ENCODE data around the gene ZNF668. TPM values are rescaled to one million over a fixed set of nuclear protein-coding genes. Genes with fewer than 3 reads are reported as not detected.

Gene ZNF668
- total RNA-seq: 14.4 and 16.1 TPM in 2 replicates

GRCh38 chr16:31073970-31074813 is at the start of gene ZNF668, which contains the start of gene ZNF646:
Gene ZNF668, minus strand, starts transcription at chr16:31074240. Its CDS starts 9,781 bp downstream, at chr16:31064459.
Gene ZNF646, plus strand, starts transcription at chr16:31074422. Its CDS starts 1,903 bp downstream, at chr16:31076325.

GRCh38 chr16:31117384-31118222 is 43.6 kb upstream of the ZNF668 start, which contains the start of gene KAT8:
Gene KAT8, plus strand, starts transcription at chr16:31117664. Its CDS starts 18 bp downstream, at chr16:31117682.

GRCh38 chr16:31108035-31108793 is 34.2 kb upstream of the ZNF668 start, which contains the start of gene BCKDK:
Gene BCKDK, plus strand, starts transcription at chr16:31108386. Its CDS starts 838 bp downstream, at chr16:31109224.

GRCh38 chr16:31094424-31095120 is 20.5 kb upstream of the ZNF668 start, which contains the start of gene VKORC1:
Gene VKORC1, minus strand, starts transcription at chr16:31094797. Its CDS starts 68 bp downstream, at chr16:31094729.

GRCh38 chr16:31088459-31089183 is 14.6 kb upstream of the ZNF668 start, which contains the start of gene PRSS53:
Gene PRSS53, minus strand, starts transcription at chr16:31088943. Its CDS starts 134 bp downstream, at chr16:31088809.

GRCh38 chr16:31032736-31033708 is 41.0 kb downstream of the ZNF668 start, which contains the start of gene STX4:
Gene STX4, plus strand, starts transcription at chr16:31033558. Its CDS starts 248 bp downstream, at chr16:31033806.

Other genes with a start within 250 kb of the ZNF668 start
- 77.8 and 85.3 TPM in 2 replicates for gene BCL7C, start 180.2 kb downstream of the ZNF668 start, total RNA-seq
- gene CTF1, start 177.6 kb downstream of the ZNF668 start, total RNA-seq: 3.9 and 11.2 TPM in 2 replicates
- 26.6 and 34.0 TPM in 2 replicates for gene FBXL19, start 150.7 kb downstream of the ZNF668 start, total RNA-seq
- 65.9 and 71.5 TPM in 2 replicates for gene ORAI3, start 125.2 kb downstream of the ZNF668 start, total RNA-seq
- 3.2 TPM in 2 replicates for gene SETD1A, start 116.5 kb downstream of the ZNF668 start, total RNA-seq
- gene HSD3B7, start 89.0 kb downstream of the ZNF668 start, total RNA-seq: 24.5 and 26.2 TPM in 2 replicates
- 0.86 and 1.4 TPM in 2 replicates for gene STX1B, start 63.6 kb downstream of the ZNF668 start, total RNA-seq
- gene STX4, start 40.7 kb downstream of the ZNF668 start, total RNA-seq: 24.8 and 36.2 TPM in 2 replicates
- 6.9 and 15.6 TPM in 2 replicates for gene ZNF646, start 182 bp upstream of the ZNF668 start, total RNA-seq
- under 0.01 and 1.4 TPM in 2 replicates for gene PRSS53, start 14.7 kb upstream of the ZNF668 start, total RNA-seq
- 211 and 231 TPM in 2 replicates for gene VKORC1, start 20.6 kb upstream of the ZNF668 start, total RNA-seq
- gene BCKDK, start 34.1 kb upstream of the ZNF668 start, total RNA-seq: 64.9 and 65.9 TPM in 2 replicates
- 31.2 and 33.7 TPM in 2 replicates for gene KAT8, start 43.4 kb upstream of the ZNF668 start, total RNA-seq
- not detected in 2 replicates for gene PRSS8, start 61.5 kb upstream of the ZNF668 start, total RNA-seq
- 0.18 and 2.0 TPM in 2 replicates for gene PRSS36, start 75.8 kb upstream of the ZNF668 start, total RNA-seq
- gene FUS, start 105.9 kb upstream of the ZNF668 start, total RNA-seq: 52.8 and 55.5 TPM in 2 replicates
- gene PYCARD, start 128.5 kb upstream of the ZNF668 start, total RNA-seq: 87.2 and 112 TPM in 2 replicates
- not detected in 2 replicates for gene TRIM72, start 139.9 kb upstream of the ZNF668 start, total RNA-seq
- gene PYDC1, start 142.9 kb upstream of the ZNF668 start, total RNA-seq: not detected in 2 replicates
- not detected in 2 replicates for gene ITGAM, start 185.7 kb upstream of the ZNF668 start, total RNA-seq

Data from myometrial cell (primary cell).